ENCODE results near the gene POLE. TPM values are rescaled to one million over a fixed set of nuclear protein-coding genes. Genes with fewer than 3 reads are reported as not detected.
"Not testable (repeated sequence)": the region's sequence is repeated elsewhere in the genome, so short reads cannot be mapped to it uniquely, and the experiment has no call there.

The POLE gene
- total RNA-seq, 1 donor from 2014 or later = 123 TPM

DNA sequence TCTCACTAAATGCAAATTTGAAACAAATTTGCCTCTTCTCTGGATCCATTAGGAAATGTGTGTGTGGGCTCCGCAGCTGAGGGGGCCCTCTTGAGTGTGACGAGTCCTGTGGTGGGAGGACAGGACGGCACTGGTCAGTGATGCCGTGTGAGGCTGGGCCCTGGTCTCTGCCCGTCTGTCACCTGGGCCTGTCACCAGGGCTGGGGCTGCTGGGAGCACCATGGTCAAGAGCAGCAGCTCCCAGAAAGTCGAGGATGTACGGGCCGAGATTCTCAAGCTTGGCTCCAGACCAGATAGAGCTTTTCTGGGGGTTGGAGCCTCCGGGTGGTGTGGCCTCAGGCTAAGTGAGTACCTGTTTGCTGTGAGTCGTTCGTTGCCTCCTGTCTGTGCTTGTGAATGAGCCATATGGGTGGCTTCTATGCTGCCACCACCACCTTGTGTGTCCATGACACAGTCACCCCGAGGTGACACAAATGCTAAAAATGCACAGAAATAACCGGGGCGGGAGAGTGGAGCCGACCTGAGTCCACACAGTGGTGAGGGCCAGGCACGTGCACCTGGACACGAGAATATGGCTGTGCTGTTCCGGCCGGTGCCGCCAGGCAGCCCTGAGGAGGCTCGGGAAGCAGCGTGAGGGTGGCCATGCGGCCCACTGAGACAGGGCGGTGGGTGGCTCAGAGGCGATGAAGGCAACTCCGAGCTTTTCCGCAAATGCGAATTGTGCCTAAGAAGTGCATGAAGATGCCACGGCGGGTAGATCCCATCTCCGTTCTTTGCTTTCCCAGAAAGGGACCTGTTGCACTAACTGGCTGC, 32.2 kb upstream of the POLE start:
- intact Hi-C loops (cut with micrococcal nuclease) = no loop called here

GRCh38 chr12:132718644-132719043, 31.5 kb upstream of the POLE start:
- intact Hi-C loops (cut with micrococcal nuclease) = no loop called here

- intact Hi-C loops (cut with micrococcal nuclease) = no loop called here
Observed at GRCh38 chr12:132717531-132718387, 30.6 kb upstream of the POLE start.

- intact Hi-C loops (cut with micrococcal nuclease) = no loop called here
Observed at GRCh38 chr12:132717011-132717410, 29.9 kb upstream of the POLE start.

DNA sequence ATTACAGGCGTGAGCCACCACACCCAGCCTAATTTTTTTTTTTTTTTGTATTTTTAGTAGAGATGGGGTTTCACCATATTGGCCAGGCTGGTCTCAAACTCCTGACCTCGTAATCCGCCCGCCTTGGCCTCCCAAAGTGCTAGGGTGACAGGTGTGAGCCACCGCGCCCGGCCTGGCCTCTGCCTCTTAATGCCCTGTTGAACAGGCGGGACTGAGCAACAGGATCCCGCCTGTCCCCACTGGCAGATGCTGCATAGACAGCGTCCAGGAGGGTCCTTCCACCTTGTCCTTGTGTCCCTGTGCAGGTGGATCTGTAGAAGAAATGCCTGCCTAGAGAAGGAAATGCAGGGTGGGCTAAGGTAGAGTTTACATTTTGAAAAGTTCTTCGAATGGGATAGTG, 29.2 kb upstream of the POLE start:
- intact Hi-C loops (cut with micrococcal nuclease) = no loop called here

DNA sequence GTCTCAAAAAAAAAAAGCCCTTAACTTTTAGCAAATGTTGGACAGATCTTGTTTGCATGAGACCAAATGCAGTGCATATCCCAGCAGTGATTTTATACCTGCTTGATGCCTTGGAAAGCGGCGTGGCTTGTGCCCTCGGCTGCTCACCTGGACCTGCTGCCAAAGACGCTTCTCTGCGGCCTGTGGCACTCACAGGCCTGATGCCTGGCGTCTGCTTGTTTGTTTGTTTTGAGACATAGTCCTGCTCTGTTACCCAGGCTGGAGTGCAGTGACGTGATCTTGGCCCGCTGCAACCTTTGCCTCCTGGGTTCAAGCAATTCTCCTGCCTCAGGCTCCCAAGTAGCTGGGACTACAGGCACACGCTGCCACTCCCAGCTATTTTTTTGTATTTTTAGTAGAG, 28.7 kb upstream of the POLE start:
- intact Hi-C loops (cut with micrococcal nuclease) = no loop called here

GRCh38 chr12:132713123-132713522, 26.0 kb upstream of the POLE start:
- intact Hi-C loops (cut with micrococcal nuclease) = no loop called here

- intact Hi-C loops (cut with micrococcal nuclease) = loop anchor here (2.0 kb wide), 1 partner anchor 522 kb away; no protein-coding TSS in a partner anchor
Observed at GRCh38 chr12:132711080-132711843, 24.1 kb upstream of the POLE start.

GRCh38 chr12:132710405-132711079, 23.4 kb upstream of the POLE start, which contains the start of gene PGAM5:
TSS of gene PGAM5 (plus strand) at chr12:132710842. CDS start at chr12:132710877, 35 bp downstream.
- intact Hi-C loops (cut with micrococcal nuclease) = loop anchor here (1.0 to 2.0 kb wide), 9 partner anchors 23 to 522 kb away; partner anchors contain the start of genes ANKLE2, CHFR, POLE and PXMP2

DNA sequence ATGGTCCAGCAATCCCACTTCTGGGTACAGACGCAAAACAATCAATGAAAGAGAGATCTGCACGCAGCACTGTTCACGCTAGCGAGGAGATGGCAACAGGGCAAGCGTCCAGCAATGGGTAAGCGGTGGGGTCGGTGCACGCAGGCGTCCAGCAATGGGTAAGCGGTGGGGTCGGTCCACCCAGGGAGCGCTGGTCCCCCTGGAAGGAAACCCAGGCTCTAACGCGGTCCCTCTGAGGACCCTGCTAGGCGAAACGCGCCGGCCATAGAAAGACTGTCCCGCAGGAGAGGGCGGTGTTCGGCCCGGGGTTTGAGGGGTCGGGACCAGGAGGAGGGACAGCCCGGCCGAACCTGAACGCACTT, 22.9 kb upstream of the POLE start:
- intact Hi-C loops (cut with micrococcal nuclease) = loop anchor here (1.0 to 2.0 kb wide), 9 partner anchors 23 to 521 kb away; partner anchors contain the start of genes ANKLE2, CHFR, POLE and PXMP2

- intact Hi-C loops (cut with micrococcal nuclease) = no loop called here
Observed at GRCh38 chr12:132708150-132708549, 21.0 kb upstream of the POLE start.

GRCh38 chr12:132707241-132707640, 20.1 kb upstream of the POLE start:
- intact Hi-C loops (cut with micrococcal nuclease) = no loop called here

DNA sequence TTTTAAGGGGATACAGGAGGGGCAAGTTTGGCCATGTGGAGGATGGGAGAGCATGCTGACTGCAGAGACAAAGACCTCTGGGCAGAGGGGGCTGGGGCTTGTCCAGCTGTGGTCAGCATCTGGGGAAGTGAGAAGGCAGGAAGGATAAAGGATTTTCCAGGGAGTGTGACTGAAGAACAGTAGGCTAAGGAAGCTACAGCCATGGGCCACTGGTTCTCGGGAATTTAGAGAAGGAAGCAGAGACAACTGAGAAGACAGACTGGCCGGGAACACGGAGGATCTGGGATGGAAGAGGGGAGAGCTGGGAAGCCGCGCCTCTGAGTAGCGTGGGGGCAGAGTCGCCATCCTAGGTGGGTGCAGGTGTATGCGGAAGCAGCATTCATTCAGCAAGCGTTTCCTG, 16.5 kb upstream of the POLE start:
- intact Hi-C loops (cut with micrococcal nuclease) = no loop called here

- intact Hi-C loops (cut with micrococcal nuclease) = no loop called here
Observed at GRCh38 chr12:132702640-132703039, 15.5 kb upstream of the POLE start.

- intact Hi-C loops (cut with micrococcal nuclease) = no loop called here
Observed at GRCh38 chr12:132700212-132700822, 13.2 kb upstream of the POLE start.

GRCh38 chr12:132698341-132698740, 11.2 kb upstream of the POLE start:
- intact Hi-C loops (cut with micrococcal nuclease) = no loop called here

DNA sequence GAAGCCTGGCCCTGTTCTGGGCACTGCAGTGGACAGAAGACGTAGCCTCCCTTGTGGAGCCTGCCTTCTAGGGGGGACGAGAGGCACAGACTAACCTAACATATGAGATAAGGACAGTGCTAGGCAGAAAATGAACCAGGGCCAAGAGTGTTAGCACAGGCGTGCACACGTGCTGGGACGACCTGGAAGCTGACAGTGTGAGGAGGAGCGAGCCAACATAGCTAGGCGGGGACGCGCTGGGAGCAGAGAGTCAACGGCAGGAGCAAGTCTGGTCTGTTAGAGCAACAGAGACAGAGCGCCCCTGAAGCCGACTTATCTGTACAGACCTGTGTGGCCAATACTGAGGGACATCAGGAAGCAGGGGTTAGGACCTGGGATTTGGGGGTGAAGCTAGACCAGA, 8.3 kb upstream of the POLE start:
- intact Hi-C loops (cut with micrococcal nuclease) = no loop called here

GRCh38 chr12:132694888-132695287, 7.7 kb upstream of the POLE start:
- intact Hi-C loops (cut with micrococcal nuclease) = not testable (repeated sequence)

DNA sequence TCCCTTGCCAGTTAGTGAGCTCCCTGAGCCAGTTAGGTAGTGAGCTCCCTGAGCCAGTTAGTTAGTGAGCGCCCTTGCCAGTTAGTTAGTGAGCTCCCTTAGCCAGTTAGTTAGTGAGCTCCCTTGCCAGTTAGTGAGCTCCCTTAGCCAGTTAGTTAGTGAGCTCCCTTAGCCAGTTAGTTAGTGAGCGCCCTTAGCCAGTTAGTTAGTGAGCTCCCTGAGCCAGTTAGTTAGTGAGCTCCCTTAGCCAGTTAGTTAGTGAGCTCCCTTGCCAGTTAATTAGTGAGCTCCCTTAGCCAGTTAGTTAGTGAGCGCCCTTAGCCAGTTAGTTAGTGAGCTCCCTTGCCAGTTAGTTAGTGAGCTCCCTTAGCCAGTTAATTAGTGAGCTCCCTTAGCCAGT, 4.9 kb upstream of the POLE start:
- intact Hi-C loops (cut with micrococcal nuclease) = not testable (repeated sequence)

DNA sequence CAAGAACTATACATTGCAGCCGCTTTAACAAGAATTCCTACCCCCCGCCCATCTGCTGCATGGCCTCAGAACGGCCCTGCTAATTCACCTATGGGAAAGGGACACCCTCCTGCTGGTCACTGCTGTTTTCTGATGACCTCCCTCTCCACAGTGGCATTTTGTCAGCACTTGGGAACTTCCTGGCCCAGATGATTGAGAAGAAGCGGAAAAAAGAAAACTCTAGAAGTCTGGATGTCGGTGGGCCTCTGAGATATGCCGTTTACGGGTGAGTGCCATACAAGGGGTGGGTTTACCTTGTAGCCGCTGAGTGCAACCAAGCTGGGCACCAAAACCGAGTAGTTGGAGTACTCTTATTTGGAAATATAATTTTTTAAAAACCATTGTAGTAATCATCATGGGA, 3.0 kb upstream of the POLE start:
- intact Hi-C loops (cut with micrococcal nuclease) = no loop called here

Measured in T-helper 1 cell treated with Interleukin-12 subunit alpha and Interleukin-12 subunit beta and Interleukin-4 antibody, amounts not matched to agents 30 ng/mL and 1 ng/mL, for 36 hours (primary cell).